ENCODE measurements around the gene HTRA1.

- no peak; the same call in 1 of the 2 replicates for TF ChIP-seq CTCF (IDR thresholded peaks at IDR 0.05; ENCODE audit: low read length)
- TF ChIP-seq EZH2 (IDR thresholded peaks at IDR 0.05; ENCODE audit: borderline replicate concordance, low read length), result no peak
Measured at GRCh38 chr10:122525788-122526187, 64.4 kb downstream of the HTRA1 start.
